Measurements from ENCODE around the gene FYCO1. TPM values are rescaled to one million over a fixed set of nuclear protein-coding genes. Genes with fewer than 3 reads are reported as not detected.

The FYCO1 gene
- total and polyA plus RNA-seq, 10 of the 15 experiments (the other 5 are each of a cell fraction or from before 2014, with no cell fraction given) = 1.5 to 8.4 (median 6.5) TPM

DNA sequence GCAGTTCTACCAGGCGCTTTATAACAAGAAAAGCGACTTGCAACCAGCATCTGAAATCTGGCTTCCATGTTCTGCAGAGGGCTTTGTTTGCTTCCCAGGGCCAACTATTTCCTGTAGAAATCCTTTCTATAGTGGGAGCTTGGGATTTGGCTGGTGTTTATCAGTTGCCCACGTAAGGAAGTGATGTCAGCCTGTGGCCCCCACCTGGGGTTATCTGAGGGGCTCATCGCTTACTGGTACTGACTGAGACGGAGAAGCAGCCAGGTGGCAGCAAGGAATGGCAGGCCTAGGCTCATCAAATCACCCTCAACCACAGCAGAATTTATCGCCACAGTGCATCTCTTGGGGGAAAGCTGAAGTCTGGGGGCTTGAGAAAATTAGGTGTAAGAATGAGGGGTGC lies 123.8 kb downstream of the FYCO1 start:
- CTCF ChIA-PET = interaction anchor here (1.2 kb wide), 1 partner anchor 16 kb away, joined by 5 read pairs; no protein-coding TSS in a partner anchor
- TF ChIP-seq, protein P1, sequence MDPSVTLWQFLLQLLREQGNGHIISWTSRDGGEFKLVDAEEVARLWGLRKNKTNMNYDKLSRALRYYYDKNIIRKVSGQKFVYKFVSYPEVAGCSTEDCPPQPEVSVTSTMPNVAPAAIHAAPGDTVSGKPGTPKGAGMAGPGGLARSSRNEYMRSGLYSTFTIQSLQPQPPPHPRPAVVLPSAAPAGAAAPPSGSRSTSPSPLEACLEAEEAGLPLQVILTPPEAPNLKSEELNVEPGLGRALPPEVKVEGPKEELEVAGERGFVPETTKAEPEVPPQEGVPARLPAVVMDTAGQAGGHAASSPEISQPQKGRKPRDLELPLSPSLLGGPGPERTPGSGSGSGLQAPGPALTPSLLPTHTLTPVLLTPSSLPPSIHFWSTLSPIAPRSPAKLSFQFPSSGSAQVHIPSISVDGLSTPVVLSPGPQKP (IDR thresholded peaks at IDR 0.05; ENCODE audit: low read depth, low read length) = no peak
- no peak for TF ChIP-seq RFX5 (IDR thresholded peaks at IDR 0.05; ENCODE audit: low read depth, low read length)
- TF ChIP-seq RELB (IDR thresholded peaks at IDR 0.05; ENCODE audit: low read depth) = no peak
- TF ChIP-seq CHD4 (IDR thresholded peaks at IDR 0.05) = no peak
- TF ChIP-seq TCF12 (IDR thresholded peaks at IDR 0.05; ENCODE audit: low read depth, low read length) = no peak
- TF ChIP-seq BMI1 (IDR thresholded peaks at IDR 0.05; ENCODE audit: borderline replicate concordance) = no peak
- no peak for TF ChIP-seq PAX8 (IDR thresholded peaks at IDR 0.05)
- TF ChIP-seq MXI1 (IDR thresholded peaks at IDR 0.05; ENCODE audit: low read depth, low read length) = no peak
- no peak for TF ChIP-seq STAT3 (IDR thresholded peaks at IDR 0.05; ENCODE audit: low read depth, low read length)
- no peak for TF ChIP-seq PML (IDR thresholded peaks at IDR 0.05; ENCODE audit: low read length)
- no peak for TF ChIP-seq HCFC1 (IDR thresholded peaks at IDR 0.05; ENCODE audit: low read length)
- no peak overlapping the region for H3K27ac ChIP-seq (ENCODE audit: control insufficient read depth, insufficient read depth)
- no peak overlapping the region for H3K4me3 ChIP-seq
- H4K20me1 ChIP-seq (ENCODE audit: control insufficient read depth, insufficient read depth) = no peaks in the 10 kb centered on the region
- peaks cover 1% of the 10 kb centered on the region; the same call in 1 of the 3 replicates for H3K9me3 ChIP-seq (replicated peaks; ENCODE audit: control insufficient read depth, insufficient read depth, low read length)
- no TSS peak for BruUV-seq (replicated peaks)
- DNase-seq (ENCODE audit: low read depth, low spot score) (no peak), FAIRE-seq (no peak), ATAC-seq (no peak)
- WGBS (ENCODE audit: insufficient coverage, insufficient replicate concordance, low lambda C conversion rate, missing lambda C conversion rate) = 58% methylated on average over 6 of the region's 6 CpGs
- in situ Hi-C loops (cut with MboI) = no loop called here
- H2AFZ ChIP-seq (ENCODE audit: control insufficient read depth, low read depth, low read length) = no peak overlapping the region
- peaks cover 29% of the 10 kb centered on the region for H3K4me1 ChIP-seq (ENCODE audit: control insufficient read depth, insufficient read depth, low read length)
- RAD21 ChIA-PET (ENCODE audit: unreplicated experiment) = interaction anchor here (1.0 to 6.9 kb wide), 4 partner anchors 11 to 39 kb away, joined by 5 to 58 read pairs (median 6); no protein-coding TSS in a partner anchor
- POLR2A ChIA-PET = interaction anchor here (5.7 kb wide), 1 partner anchor 9 kb away, joined by 32 read pairs; no protein-coding TSS in a partner anchor
- H3K36me3 ChIP-seq (ENCODE audit: control insufficient read depth in 2 of 2, insufficient read depth in 2 of 2, low read length in 1 of 2) = no peaks in the 10 kb centered on the region
- intact Hi-C loops (cut with micrococcal nuclease; ENCODE audit: unreplicated experiment) = no loop called here
- H3K79me2 ChIP-seq (ENCODE audit: control insufficient read depth, insufficient read depth, low read length) = no peaks in the 10 kb centered on the region
- H3K4me2 ChIP-seq (ENCODE audit: control insufficient read depth, insufficient read depth) = no peak overlapping the region
- no peak overlapping the region for H3K9ac ChIP-seq (ENCODE audit: control insufficient read depth, insufficient read depth, low read length)
- no peaks in the 10 kb centered on the region; a peak in 1 of 4 replicates for H3K27me3 ChIP-seq (replicated peaks in 1 of 2; ENCODE audit: control insufficient read depth in 2 of 2, insufficient read depth in 2 of 2, low read length in 1 of 2)
- SMC1A ChIA-PET (ENCODE audit: uncharacterized antibody, unreplicated experiment) = interaction anchor here (0.6 to 11.4 kb wide), 7 partner anchors 9 to 207 kb away, joined by 3 to 199 read pairs (median 4); partner anchors contain the start of gene CCR9

Data from GM12878 (cell line).